Tibial nerve (tissue), 4 donors: ENCODE results near the gene ACOT11.

ENCODE experiments used
- CTCF ChIP-seq, 5 experiments: fragments of 200-600 bp in 3 of 5; fragments of 450-650 bp in 2 of 5; sonication (generic) in 3 of 5; IDR thresholded peaks; one replicate each; pipeline ENCODE4 v1.5.1; 2016 to 2019; ENCODE audit warnings: antibody characterized with exemption in 5 of 5, mild to moderate bottlenecking in 3 of 5, moderate library complexity in 2 of 5
- EP300 ChIP-seq, 2 donors: sonication (generic); formaldehyde crosslinking; IDR thresholded peaks; one replicate each; pipeline ENCODE4 v1.6.1; 2017; ENCODE audit warnings: antibody characterized with exemption in 2 of 2, mild to moderate bottlenecking in 1 of 2
- POLR2A ChIP-seq, 2 donors: fragments of 450-650 bp; IDR thresholded peaks; one replicate each; pipeline ENCODE4 v1.6.1; 2017; ENCODE audit warnings: antibody characterized with exemption in 2 of 2, mild to moderate bottlenecking in 2 of 2, moderate library complexity in 2 of 2

GRCh38 chr1:54619749-54620148, 71.7 kb downstream of the ACOT11 start:
- TF ChIP-seq CTCF (IDR thresholded peaks at IDR 0.05), result no peak
- no peak for TF ChIP-seq POLR2A (IDR thresholded peaks at IDR 0.05)
- TF ChIP-seq EP300 (IDR thresholded peaks at IDR 0.05), result no peak
